ENCODE results near the gene KIFAP3.
"Not testable (repeated sequence)": the region's sequence is repeated elsewhere in the genome, so short reads cannot be mapped to it uniquely, and the experiment has no call there.

KIFAP3 gene

DNA sequence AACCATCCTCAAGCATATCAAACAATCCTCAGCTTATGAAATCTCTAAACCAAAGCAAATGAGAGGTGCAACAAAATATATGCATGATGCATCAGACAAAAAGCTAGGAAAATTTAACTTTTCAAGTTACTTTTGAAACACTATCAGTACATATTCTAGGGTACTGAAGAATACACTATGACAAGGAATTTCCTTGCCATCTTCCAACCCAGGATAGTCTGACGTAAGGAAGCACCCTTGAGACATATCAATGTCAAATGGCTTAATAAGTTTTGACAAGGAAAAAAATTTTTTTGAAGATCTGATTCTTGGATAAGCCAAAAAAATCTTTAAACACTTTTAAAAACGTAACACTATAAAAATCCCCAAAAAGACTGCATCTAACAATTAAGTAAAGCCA lies 64.9 kb downstream of the KIFAP3 start:
- H3K36me3 ChIP-seq (ENCODE audit: low read depth): no peaks in the 10 kb centered on the region
- no peaks in the 10 kb centered on the region for H3K4me1 ChIP-seq (ENCODE audit: insufficient read depth, poor library complexity, severe bottlenecking)
- H3K27me3 ChIP-seq (ENCODE audit: insufficient read depth, poor library complexity, severe bottlenecking): no peaks in the 10 kb centered on the region
- H3K9me3 ChIP-seq (ENCODE audit: severe bottlenecking): no peaks in the 10 kb centered on the region
- H3K27ac ChIP-seq (ENCODE audit: poor library complexity, severe bottlenecking): no peak overlapping the region
- TF ChIP-seq, protein P1, sequence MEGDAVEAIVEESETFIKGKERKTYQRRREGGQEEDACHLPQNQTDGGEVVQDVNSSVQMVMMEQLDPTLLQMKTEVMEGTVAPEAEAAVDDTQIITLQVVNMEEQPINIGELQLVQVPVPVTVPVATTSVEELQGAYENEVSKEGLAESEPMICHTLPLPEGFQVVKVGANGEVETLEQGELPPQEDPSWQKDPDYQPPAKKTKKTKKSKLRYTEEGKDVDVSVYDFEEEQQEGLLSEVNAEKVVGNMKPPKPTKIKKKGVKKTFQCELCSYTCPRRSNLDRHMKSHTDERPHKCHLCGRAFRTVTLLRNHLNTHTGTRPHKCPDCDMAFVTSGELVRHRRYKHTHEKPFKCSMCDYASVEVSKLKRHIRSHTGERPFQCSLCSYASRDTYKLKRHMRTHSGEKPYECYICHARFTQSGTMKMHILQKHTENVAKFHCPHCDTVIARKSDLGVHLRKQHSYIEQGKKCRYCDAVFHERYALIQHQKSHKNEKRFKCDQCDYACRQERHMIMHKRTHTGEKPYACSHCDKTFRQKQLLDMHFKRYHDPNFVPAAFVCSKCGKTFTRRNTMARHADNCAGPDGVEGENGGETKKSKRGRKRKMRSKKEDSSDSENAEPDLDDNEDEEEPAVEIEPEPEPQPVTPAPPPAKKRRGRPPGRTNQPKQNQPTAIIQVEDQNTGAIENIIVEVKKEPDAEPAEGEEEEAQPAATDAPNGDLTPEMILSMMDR (IDR thresholded peaks at IDR 0.05; ENCODE audit: poor library complexity, severe bottlenecking): no peak
- DNase-seq (ENCODE audit: low spot score) (no peak), ATAC-seq (ENCODE audit: low read depth) (no peak)
- no peak overlapping the region for H3K4me3 ChIP-seq (ENCODE audit: severe bottlenecking)

DNA sequence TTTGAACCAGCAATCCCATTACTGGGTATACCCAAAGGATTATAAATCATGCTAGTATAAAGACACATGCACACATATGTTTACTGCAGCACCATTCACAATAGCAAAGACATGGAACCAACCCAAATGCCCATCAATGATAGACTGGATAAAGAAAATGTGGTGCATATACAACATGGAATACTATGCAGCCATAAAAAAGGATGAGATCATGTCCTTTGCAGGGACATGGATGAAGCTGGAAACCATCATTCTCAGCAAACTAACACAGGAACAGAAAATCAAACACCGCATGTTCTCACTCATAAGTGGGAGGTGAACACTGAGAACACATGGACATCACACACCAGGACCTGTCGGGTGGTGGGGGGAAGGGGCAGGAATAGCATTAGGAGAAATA lies 65.8 kb downstream of the KIFAP3 start:
- not testable (repeated sequence) for DNase-seq (ENCODE audit: low spot score); H3K4me3 ChIP-seq (ENCODE audit: severe bottlenecking); H3K9me3 ChIP-seq (ENCODE audit: severe bottlenecking); H3K4me1 ChIP-seq (ENCODE audit: insufficient read depth, poor library complexity, severe bottlenecking); ATAC-seq (ENCODE audit: low read depth); H3K36me3 ChIP-seq (ENCODE audit: low read depth); H3K27ac ChIP-seq (ENCODE audit: poor library complexity, severe bottlenecking); H3K27me3 ChIP-seq (ENCODE audit: insufficient read depth, poor library complexity, severe bottlenecking)

DNA sequence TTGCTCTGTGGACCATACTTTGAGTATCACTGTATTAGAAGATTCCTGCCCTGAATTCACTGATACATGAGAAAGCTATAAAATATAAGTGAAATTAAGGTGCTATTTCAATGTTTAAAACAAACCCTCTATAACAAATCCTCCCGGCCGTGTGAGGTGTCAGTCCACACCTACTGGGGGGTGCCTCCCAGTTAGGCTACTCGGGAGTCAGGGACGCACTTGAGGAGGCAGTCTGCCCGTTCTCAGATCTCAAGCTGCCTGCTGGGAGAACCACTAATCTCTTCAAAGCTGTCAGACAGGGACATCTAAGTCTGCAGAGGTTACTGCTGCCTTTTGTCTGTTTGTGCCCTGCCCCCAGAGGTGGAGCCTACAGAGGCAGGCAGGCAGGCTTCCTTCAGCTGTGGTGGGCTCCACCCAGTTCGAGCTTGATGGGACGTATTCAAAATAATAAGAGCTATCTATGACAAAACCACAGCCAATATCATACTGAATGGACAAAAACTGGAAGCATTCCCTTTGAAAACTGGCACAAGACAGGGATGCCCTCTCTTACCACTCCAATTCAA lies 71.1 kb downstream of the KIFAP3 start:
- H3K4me1 ChIP-seq (ENCODE audit: insufficient read depth, poor library complexity, severe bottlenecking): peaks cover 14% of the 10 kb centered on the region
- H3K4me3 ChIP-seq (ENCODE audit: severe bottlenecking); H3K36me3 ChIP-seq (ENCODE audit: low read depth); DNase-seq (ENCODE audit: low spot score); H3K27me3 ChIP-seq (ENCODE audit: insufficient read depth, poor library complexity, severe bottlenecking); H3K9me3 ChIP-seq (ENCODE audit: severe bottlenecking); ATAC-seq (ENCODE audit: low read depth); H3K27ac ChIP-seq (ENCODE audit: poor library complexity, severe bottlenecking): not testable (repeated sequence)

DNA sequence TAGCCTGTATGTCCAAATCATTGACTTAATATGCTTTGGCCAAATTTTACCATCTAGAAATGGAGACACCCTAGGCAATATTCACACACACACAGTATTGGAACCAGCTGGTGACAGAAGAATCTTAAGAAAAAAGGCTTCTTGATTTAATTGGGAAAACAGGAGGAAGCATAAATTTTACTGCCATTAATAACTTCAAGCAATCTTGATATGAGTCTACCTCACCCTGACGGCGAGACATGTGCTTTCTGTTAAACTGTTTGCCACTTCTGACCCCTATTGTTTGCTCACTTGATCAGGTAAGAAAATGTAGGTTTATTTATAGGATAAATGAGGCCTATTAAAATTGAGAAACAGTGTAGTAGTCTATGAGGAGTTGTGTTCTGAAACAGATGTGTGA lies 73.2 kb downstream of the KIFAP3 start:
- no peak overlapping the region for H3K27ac ChIP-seq (ENCODE audit: poor library complexity, severe bottlenecking)
- TF ChIP-seq, protein P1 (IDR thresholded peaks at IDR 0.05; ENCODE audit: poor library complexity, severe bottlenecking): no peak
- peaks cover 14% of the 10 kb centered on the region for H3K4me1 ChIP-seq (ENCODE audit: insufficient read depth, poor library complexity, severe bottlenecking)
- H3K36me3 ChIP-seq (ENCODE audit: low read depth): peaks cover 3% of the 10 kb centered on the region; the same call in 1 of the 2 replicates
- no peak for ATAC-seq (ENCODE audit: low read depth)
- H3K9me3 ChIP-seq (ENCODE audit: severe bottlenecking): no peaks in the 10 kb centered on the region
- H3K27me3 ChIP-seq (ENCODE audit: insufficient read depth, poor library complexity, severe bottlenecking): no peaks in the 10 kb centered on the region
- no peak overlapping the region for H3K4me3 ChIP-seq (ENCODE audit: severe bottlenecking)
- no peak for DNase-seq (ENCODE audit: low spot score)

DNA sequence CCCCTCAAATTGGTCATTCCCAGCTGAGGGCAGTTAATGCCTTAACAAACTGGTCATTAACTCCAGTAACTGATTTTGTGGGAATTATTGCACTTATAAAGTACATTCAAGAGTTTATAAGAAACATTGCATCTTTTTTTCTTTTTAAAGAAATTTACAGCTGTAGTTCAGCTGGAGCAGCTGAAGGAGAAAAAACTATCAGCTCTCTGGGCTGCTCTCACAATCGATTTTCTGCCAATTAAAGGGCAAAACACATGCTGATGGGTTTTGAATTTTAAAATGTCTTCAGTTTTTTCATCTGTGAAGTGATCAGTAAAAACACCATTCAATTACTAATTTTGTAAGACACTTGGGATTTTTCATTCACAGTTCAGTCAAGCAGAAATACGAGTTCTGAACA lies 74.7 kb downstream of the KIFAP3 start:
- DNase-seq (ENCODE audit: low spot score) (no peak), ATAC-seq (ENCODE audit: low read depth) (no peak)
- Histone ChIP-seq H3K27me3 (ENCODE audit: insufficient read depth, poor library complexity, severe bottlenecking) (no peaks in the 10 kb centered on the region), H3K9me3 (ENCODE audit: severe bottlenecking) (no peaks in the 10 kb centered on the region), H3K4me3 (ENCODE audit: severe bottlenecking) (no peak overlapping the region), H3K27ac (ENCODE audit: poor library complexity, severe bottlenecking) (peak overlapping the region; percentile 43), H3K4me1 (ENCODE audit: insufficient read depth, poor library complexity, severe bottlenecking) (peaks cover 14% of the 10 kb centered on the region), H3K36me3 (ENCODE audit: low read depth) (peaks cover 3% of the 10 kb centered on the region; the same call in 1 of the 2 replicates)
- TF ChIP-seq, protein P1 (IDR thresholded peaks at IDR 0.05; ENCODE audit: poor library complexity, severe bottlenecking): no peak

DNA sequence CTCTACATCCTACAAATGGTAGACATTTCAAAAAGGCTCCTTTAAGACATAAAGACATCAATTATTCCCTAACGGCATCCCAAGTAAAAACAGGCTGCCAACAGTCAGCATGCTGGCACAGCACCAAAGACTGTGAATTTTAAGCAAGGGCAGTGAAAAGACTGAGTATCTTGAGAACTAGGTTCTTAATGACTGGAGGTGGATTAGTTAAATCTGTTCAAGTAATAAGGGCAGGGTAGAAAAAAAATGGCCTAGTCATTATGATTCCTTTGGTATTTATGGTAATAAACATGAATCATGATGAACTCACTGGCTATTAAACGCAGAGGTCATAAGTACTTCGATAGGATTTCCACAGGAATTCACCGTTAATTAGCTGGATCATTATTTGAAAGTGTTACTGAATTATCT lies 75.2 kb downstream of the KIFAP3 start:
- Histone ChIP-seq H3K27me3 (ENCODE audit: insufficient read depth, poor library complexity, severe bottlenecking) (no peaks in the 10 kb centered on the region), H3K4me3 (ENCODE audit: severe bottlenecking) (no peak overlapping the region), H3K9me3 (ENCODE audit: severe bottlenecking) (no peaks in the 10 kb centered on the region), H3K36me3 (ENCODE audit: low read depth) (peaks cover 3% of the 10 kb centered on the region; the same call in 1 of the 2 replicates), H3K4me1 (ENCODE audit: insufficient read depth, poor library complexity, severe bottlenecking) (peaks cover 14% of the 10 kb centered on the region), H3K27ac (ENCODE audit: poor library complexity, severe bottlenecking) (peak overlapping the region; percentile 43)
- peak; percentile 89 for ATAC-seq (ENCODE audit: low read depth)
- TF ChIP-seq, protein P1 (IDR thresholded peaks at IDR 0.05; ENCODE audit: poor library complexity, severe bottlenecking): no peak
- no peak for DNase-seq (ENCODE audit: low spot score)
